ENCODE measurements around the gene ATP5IF1.

Gene ATP5IF1

GRCh38 chr1:28265577-28265976 lies 29.7 kb downstream of the ATP5IF1 start:
- no peak for DNase-seq (ENCODE audit: low spot score)

DNA sequence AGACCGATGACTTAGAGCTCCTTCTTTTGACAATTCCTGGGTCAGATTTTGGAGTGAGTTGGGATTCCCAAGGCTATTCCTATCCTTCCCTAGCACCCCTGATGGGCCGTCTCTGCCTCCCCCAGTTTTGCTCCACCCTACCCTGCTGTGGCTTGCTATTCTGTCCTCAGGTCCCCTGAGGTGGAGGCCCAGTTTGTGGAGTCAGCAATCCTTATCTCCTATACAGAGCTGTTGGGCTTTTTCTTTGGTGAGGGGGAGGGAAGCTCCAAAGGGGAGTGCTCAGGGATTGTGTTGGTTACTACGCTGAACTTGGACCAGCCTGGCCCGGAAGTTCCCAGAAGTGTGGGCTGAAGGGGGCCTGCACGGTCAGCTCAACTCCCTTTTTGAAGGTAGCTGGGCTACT lies 31.0 kb downstream of the ATP5IF1 start:
- DNase-seq (ENCODE audit: low spot score), result no peak

GRCh38 chr1:28267633-28268032 lies 31.7 kb downstream of the ATP5IF1 start:
- no peak for DNase-seq (ENCODE audit: low spot score)

DNA sequence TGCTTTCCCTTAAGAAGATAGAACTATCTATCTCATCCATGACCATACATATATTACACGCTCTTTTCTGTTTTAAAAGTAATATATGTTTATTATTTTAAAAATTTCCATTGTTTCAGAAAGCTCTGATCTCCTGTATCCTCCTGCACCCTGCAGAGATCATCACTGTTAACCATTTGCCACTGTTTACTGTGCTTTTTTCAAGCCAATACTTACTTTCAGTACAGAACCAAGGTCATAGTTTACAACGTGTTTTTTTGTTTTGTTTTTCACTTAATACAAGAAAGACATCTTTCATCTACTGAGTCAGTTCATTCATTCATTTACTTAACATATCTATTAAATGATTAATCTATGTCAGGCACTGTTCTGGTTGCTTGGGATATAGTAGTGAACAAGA lies 33.6 kb downstream of the ATP5IF1 start:
- DNase-seq (ENCODE audit: low spot score), result no peak

GRCh38 chr1:28272215-28272852 lies 36.4 kb downstream of the ATP5IF1 start:
- DNase-seq (ENCODE audit: low spot score), result no peak

DNA sequence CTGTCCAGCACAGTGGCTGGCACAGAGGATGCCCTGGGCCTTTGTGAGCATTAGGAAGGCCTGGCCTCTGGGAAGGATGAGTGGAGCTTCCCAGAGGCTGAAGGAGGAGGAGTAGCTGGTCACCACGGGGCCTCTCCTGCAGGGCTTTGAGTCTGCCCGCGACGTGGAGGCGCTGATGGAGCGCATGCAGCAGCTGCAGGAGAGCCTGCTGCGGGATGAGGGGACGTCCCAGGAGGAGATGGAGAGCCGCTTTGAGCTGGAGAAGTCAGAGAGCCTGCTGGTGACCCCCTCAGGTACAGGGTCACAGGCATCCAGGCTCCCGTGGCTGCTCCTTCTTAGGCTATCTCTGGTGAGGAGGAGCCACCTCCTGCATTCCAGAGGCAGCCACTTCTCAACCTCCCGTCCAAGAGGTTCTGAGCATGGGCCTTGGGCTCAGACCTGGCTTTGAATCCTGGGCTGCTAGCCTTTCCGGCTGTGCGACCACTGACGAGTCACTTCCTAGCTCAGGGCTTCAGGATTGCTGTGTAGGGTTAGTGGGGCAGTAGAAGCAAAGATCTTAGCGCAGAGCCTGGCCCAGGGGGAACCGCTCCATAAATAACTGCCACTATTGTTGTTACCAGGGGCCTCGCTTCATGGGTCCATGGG lies 37.4 kb downstream of the ATP5IF1 start:
- DNase-seq (ENCODE audit: low spot score), result peak; percentile 38

- no peak for DNase-seq (ENCODE audit: low spot score)
Measured at GRCh38 chr1:28278763-28279162, 42.8 kb downstream of the ATP5IF1 start.

DNA sequence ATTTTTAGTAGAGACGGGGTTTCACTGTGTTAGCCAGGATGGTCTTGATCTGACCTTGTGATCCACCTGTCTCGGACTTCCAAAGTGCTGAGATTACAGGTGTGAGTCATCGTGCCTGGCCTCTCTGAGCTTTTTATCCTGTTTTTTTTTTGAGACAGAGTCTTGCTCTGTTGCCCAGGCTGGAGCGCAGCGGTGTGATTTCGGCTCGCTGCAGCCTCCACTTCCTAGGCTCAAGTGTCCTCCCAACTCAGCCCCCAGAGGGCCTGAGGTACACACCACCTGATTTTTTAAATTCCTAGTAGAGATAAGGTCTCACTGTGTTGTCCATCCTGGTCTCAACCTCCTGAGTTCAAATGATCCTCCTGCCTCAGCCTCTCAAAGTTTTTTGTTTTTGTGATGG lies 43.8 kb downstream of the ATP5IF1 start:
- DNase-seq (ENCODE audit: low spot score), result no peak

- DNase-seq (ENCODE audit: low spot score), result peak; percentile 11
Measured at GRCh38 chr1:28280501-28280900, 44.6 kb downstream of the ATP5IF1 start.

DNA sequence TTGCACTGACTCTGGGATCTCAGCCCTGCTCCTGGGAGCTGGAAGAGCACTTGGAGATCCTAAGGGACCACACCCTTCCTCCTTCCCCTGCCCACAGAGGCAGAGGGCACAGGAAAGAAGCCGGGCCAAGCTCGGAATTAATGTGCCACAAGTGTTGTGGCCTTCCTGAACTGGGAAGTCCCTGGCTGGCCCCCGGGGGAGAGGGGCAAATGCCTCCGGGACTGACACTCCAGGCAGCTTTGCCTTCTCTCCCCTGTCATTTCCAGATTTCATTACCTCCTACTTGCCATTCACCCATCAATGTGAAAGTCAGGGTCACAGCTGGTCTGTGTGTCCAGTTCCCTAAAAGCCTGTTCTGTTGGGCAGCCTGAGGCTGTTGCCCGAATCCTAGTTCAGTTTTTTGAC lies 45.1 kb downstream of the ATP5IF1 start:
- DNase-seq (ENCODE audit: low spot score), result no peak

- DNase-seq (ENCODE audit: low spot score), result no peak
Measured at GRCh38 chr1:28281608-28282425, 45.9 kb downstream of the ATP5IF1 start.

DNA sequence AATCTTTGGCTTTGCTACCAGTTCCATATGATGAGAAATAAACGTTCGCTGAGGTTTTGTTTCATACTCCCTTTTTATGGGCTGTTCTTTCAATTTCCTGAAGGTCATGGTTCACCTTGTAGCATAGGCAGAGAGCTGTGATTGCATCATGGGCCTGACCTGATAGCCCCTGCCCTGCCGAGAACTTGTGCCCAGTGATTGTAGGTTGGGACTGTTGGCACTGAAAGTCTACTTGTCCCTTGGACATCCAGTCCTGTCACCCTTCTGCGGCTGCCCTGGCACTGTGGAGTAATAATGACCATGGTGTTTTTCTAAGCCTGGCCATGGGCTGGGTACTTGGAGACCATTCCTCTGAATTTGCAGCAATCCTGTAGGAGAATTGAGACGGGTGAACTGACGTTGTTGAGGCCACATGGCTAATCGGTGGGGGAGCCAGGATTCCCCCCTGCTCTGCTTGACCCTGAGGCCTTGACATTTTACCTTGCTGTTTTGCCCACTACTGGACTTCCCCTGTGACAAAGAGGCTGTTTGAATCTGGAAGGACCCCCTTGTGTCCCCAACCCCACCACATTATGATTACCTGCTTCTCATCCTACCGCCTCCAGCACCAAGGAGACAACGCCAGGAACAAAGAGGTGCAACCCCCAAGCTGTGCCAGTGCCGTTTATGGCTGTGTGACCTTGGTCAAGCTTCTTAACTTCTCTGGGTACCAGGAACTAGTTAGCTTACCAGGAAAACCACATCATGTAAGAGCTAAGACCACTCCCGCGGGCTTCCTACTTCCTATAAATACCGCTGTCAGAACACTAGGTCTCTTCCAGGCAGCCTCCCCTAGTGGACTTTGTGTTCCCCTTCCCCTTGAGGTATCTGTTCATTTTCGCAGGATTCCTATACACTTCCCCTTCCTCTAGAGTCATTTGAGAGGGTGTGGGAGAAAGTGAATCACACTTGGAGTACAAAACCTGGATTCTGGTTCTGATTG lies 46.8 kb downstream of the ATP5IF1 start:
- no peak for DNase-seq (ENCODE audit: low spot score)

DNA sequence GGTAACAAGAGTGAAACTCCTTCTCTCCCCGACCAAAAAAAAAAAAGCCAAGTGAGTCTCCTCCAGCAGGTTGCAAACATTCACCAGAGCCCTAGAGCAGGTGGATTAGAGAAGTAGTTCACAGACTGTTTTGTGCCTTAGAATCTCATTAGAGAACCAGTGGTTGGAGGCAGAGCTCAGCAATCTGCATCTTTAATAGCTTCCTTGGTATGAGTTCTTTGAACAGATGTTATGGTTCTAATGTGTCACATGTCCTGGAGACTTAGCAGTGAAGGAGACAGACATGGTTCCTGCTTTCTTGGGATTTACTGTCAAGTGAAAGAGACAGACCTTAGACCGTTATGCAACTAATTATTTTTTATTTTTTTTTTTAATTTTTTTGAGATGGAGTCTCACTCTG lies 50.2 kb downstream of the ATP5IF1 start:
- no peak for DNase-seq (ENCODE audit: low spot score)
